A549 (cell line): Measurements from ENCODE around the gene SPOP. TPM values are rescaled to one million over a fixed set of nuclear protein-coding genes. Genes with fewer than 3 reads are reported as not detected.
A peak's percentile ranks its signal among the peaks of the same experiment; 100 is the strongest.

Experiments
- ATAC-seq, 2 experiments: fragments of 200-7000 bp in 1 of 2; fragments of >200 bp in 1 of 2; cut with Nextera tagmentation in 1 of 2; cut with Tn5 transposase in 1 of 2; 3 replicates each; pipeline versions ENCODE4 v1.8.0 to v1.9.1; 2018 to 2020; ENCODE audit warnings: mild to moderate bottlenecking in 1 of 2, moderate library complexity in 1 of 2
- CTCF ChIA-PET: fragments of 300-600 bp; sonication (Branson Sonifier 250); formaldehyde crosslinking; extraction: SDS; loops from one replicate; lab custom pipeline; 2021; ENCODE audit warnings: antibody characterized with exemption, inconsistent platforms; lab: Yijun Ruan, JAX
- POLR2A ChIA-PET: fragments of 350-600 bp; formaldehyde crosslinking; extraction: SDS; loops from one replicate; lab custom pipeline; 2021; ENCODE audit warnings: antibody characterized with exemption, inconsistent platforms; lab: Yijun Ruan, JAX
- DNase-seq, 2 experiments: peaks; one replicate each; pipeline versions ENCODE4 v3.0.0 to v3.0.0-alpha.2; 2011 to 2016; ENCODE audit warnings: low read depth in 1 of 2, low spot score in 1 of 2
- FAIRE-seq: peaks from 2 replicates; lab custom pipeline; 2011; peaks lifted over from hg19 to GRCh38; lab: Jason Lieb, UNC
- H3K27ac ChIP-seq, 2 experiments: fragments of >200 bp; sonication (Bioruptor Twin); formaldehyde crosslinking; 3 replicates each; pipeline ENCODE4 v1.5.1; 2016 to 2017
- H3K4me1 ChIP-seq: fragments of >200 bp; sonication (Bioruptor Twin); formaldehyde crosslinking; 3 replicates; pipeline ENCODE4 v1.6.1; 2016
- H3K4me2 ChIP-seq: fragments of >200 bp; sonication (Bioruptor Twin); formaldehyde crosslinking; 3 replicates; pipeline ENCODE4 v1.6.1; 2016
- H3K4me3 ChIP-seq: fragments of >200 bp; sonication (Bioruptor Twin); formaldehyde crosslinking; 3 replicates; pipeline ENCODE4 v1.5.1; 2016
- H3K9me3 ChIP-seq: fragments of >200 bp; sonication (Bioruptor Twin); formaldehyde crosslinking; 3 replicates; pipeline ENCODE4 v1.6.1; 2016
- BCL3 ChIP-seq: fragments of >200 bp; sonication (Bioruptor Twin); formaldehyde crosslinking; IDR thresholded peaks from 3 replicates; pipeline ENCODE4 v1.6.1; 2016
- BHLHE40 ChIP-seq: IDR thresholded peaks from 2 replicates; pipeline ENCODE4 v1.6.1; 2012; ENCODE audit warnings: low read depth, low read length, inconsistent platforms
- CEBPB ChIP-seq, 2 experiments: fragments of >200 bp in 1 of 2; sonication (Bioruptor Twin) in 1 of 2; formaldehyde crosslinking in 1 of 2; IDR thresholded peaks; 2 replicates each; pipeline ENCODE4 v1.6.1; 2012 to 2016
- CTCF ChIP-seq: fragments of >200 bp; sonication (Bioruptor Twin); formaldehyde crosslinking; IDR thresholded peaks from 3 replicates; pipeline ENCODE4 v1.5.1; 2016
- EP300 ChIP-seq, 2 experiments: fragments of >200 bp; sonication (Bioruptor Twin); formaldehyde crosslinking; IDR thresholded peaks; 2 replicates in 1 of 2; 3 replicates in 1 of 2; pipeline ENCODE4 v1.6.1; 2016 to 2017
- HES2 ChIP-seq: fragments of >200 bp; sonication (Bioruptor Twin); formaldehyde crosslinking; IDR thresholded peaks from 2 replicates; pipeline ENCODE4 v1.6.1; 2016
- JUN ChIP-seq, 2 experiments: fragments of >200 bp; sonication (Bioruptor Twin); formaldehyde crosslinking; IDR thresholded peaks; 2 replicates in 1 of 2; 3 replicates in 1 of 2; pipeline ENCODE4 v1.6.1; 2016 to 2017
- JUNB ChIP-seq: fragments of >200 bp; sonication (Bioruptor Twin); formaldehyde crosslinking; IDR thresholded peaks from 2 replicates; pipeline ENCODE4 v1.6.1; 2016
- KDM5A ChIP-seq: fragments of 200-600 bp; sonication (generic); IDR thresholded peaks from 2 replicates; pipeline ENCODE4 v1.6.1; 2016; ENCODE audit warnings: antibody characterized with exemption, mild to moderate bottlenecking
- MAX ChIP-seq: IDR thresholded peaks from 2 replicates; pipeline ENCODE4 v1.6.1; 2012
- MYC ChIP-seq: IDR thresholded peaks from 2 replicates; pipeline ENCODE4 v1.6.1; 2012; ENCODE audit warnings: mild to moderate bottlenecking, inconsistent platforms, low read length, improper control_type of control experiment, borderline replicate concordance
- NFE2L2 ChIP-seq: fragments of 150-350 bp; conservative IDR thresholded peaks from 2 replicates; pipeline ENCODE4 v1.6.1; 2014; ENCODE audit warnings: low read length
- NPAS2 ChIP-seq: fragments of 250-450 bp; sonication (Bioruptor Pico); IDR thresholded peaks from 2 replicates; pipeline ENCODE4 v1.8.0; 2022; ENCODE audit warnings: mild to moderate bottlenecking, moderate library complexity, borderline replicate concordance
- PHF8 ChIP-seq: fragments of 200-600 bp; sonication (generic); IDR thresholded peaks from 2 replicates; pipeline ENCODE4 v1.6.1; 2016; ENCODE audit warnings: low read depth, mild to moderate bottlenecking, antibody characterized with exemption, moderate library complexity, borderline replicate concordance
- RAD21 ChIP-seq, 2 experiments: fragments of >200 bp in 1 of 2; sonication (Bioruptor Twin) in 1 of 2; formaldehyde crosslinking in 1 of 2; IDR thresholded peaks in 1 of 2; conservative IDR thresholded peaks in 1 of 2; 2 replicates in 1 of 2; 3 replicates in 1 of 2; pipeline ENCODE4 v1.6.1; 2012 to 2018; ENCODE audit warnings: inconsistent platforms in 1 of 2
- RCOR1 ChIP-seq: fragments of 150-350 bp; IDR thresholded peaks from 2 replicates; pipeline ENCODE4 v1.6.1; 2014; ENCODE audit warnings: antibody characterized with exemption, low read length, low read depth
- REST ChIP-seq: fragments of 200-600 bp; sonication (generic); IDR thresholded peaks from 2 replicates; pipeline ENCODE4 v1.6.1; 2016; ENCODE audit warnings: antibody characterized with exemption, mild to moderate bottlenecking, moderate library complexity
- RNF2 ChIP-seq: fragments of 200-600 bp; sonication (generic); IDR thresholded peaks from 2 replicates; pipeline ENCODE4 v1.6.1; 2016; ENCODE audit warnings: low read depth, mild to moderate bottlenecking, antibody characterized with exemption, moderate library complexity, borderline replicate concordance
- SMC3 ChIP-seq: fragments of >200 bp; sonication (Bioruptor Twin); formaldehyde crosslinking; IDR thresholded peaks from 3 replicates; pipeline ENCODE4 v1.6.1; 2018; ENCODE audit warnings: inconsistent platforms
- SREBF2 ChIP-seq: fragments of 450-650 bp; IDR thresholded peaks from 2 replicates; pipeline ENCODE4 v1.6.1; 2014; ENCODE audit warnings: mild to moderate bottlenecking, moderate library complexity
- TFCP2L1 ChIP-seq: fragments of 250-450 bp; sonication (Bioruptor Pico); IDR thresholded peaks from 2 replicates; pipeline ENCODE4 v1.5.0; 2021; ENCODE audit warnings: mild to moderate bottlenecking
- TP53 ChIP-seq: fragments of 250-450 bp; sonication (Bioruptor Pico); IDR thresholded peaks from 2 replicates; pipeline ENCODE4 v1.5.0; 2021; ENCODE audit warnings: mild to moderate bottlenecking, moderate library complexity
- WGBS: methylation state at CpG from one replicate; pipeline ENCODE4 v1.1.6; 2017; ENCODE audit errors: missing lambda C conversion rate; 5-methylcytosine and 5-hydroxymethylcytosine counted together
- polyA plus RNA-seq, 4 experiments: library from polyadenylated mRNA; depleted of rRNA in 3 of 4; stranded (reverse); fragments of >200 nt; fragmentation: RNase III in 1 of 4; extraction: RNeasy Plus Mini Kit Qiagen cat#74134 plus additional on column Dnase treatment in 1 of 4; gene quantifications; 2 replicates in 3 of 4; 3 replicates in 1 of 4; pipeline ENCODE4 v1.2.3, GENCODE V29; 2011 to 2017

Gene SPOP
- polyA plus RNA-seq, 2 of the 4 experiments (the other 2 are of a cell fraction), result 49.5 to 57.2 TPM

GRCh38 chr17:49567871-49568694 is 109.8 kb downstream of the SPOP start:
- POLR2A ChIA-PET, result interaction anchor here (0.6 to 1.0 kb wide), 3 partner anchors 109 to 140 kb away, joined by 3 to 10 read pairs (median 6); partner anchors contain the start of gene SLC35B1
- WGBS, result 2% methylated on average over 42 of the region's 42 CpGs
- Histone ChIP-seq H3K4me2 (peak overlapping the region; percentile 79), H3K4me3 (peak overlapping the region; percentile 48), H3K27ac (peak overlapping the region; percentile 61 to 82; a peak in 5 of 6 replicates), H3K4me1 (no peaks in the 10 kb centered on the region; the same call in 2 of the 3 replicates), H3K9me3 (no peaks in the 10 kb centered on the region)
- CTCF ChIA-PET, result interaction anchor here (0.6 to 40.8 kb wide), 102 partner anchors 13 to 447 kb away, joined by 3 to 2008 read pairs (median 4); partner anchors contain the start of genes DLX3, NGFR, PHB1 and SLC35B1
- DNase-seq (peak; percentile 78 to 92), FAIRE-seq (peak; percentile 13), ATAC-seq (peak; percentile 63 to 84)
- TF ChIP-seq SREBF2 (no peak), TFCP2L1 (no peak), KDM5A (no peak), BHLHE40 (no peak), TP53 (no peak), BCL3 (no peak), JUNB (no peak), MAX (peak; percentile 69), SMC3 (peak; percentile 95), RAD21 (conservative IDR thresholded peaks at IDR 0.05 in 1 of 2, IDR thresholded peaks at IDR 0.05 in 1 of 2) (peak; percentile 99), EP300 (IDR thresholded peaks at IDR 0.05) (no peak), JUN (IDR thresholded peaks at IDR 0.05) (peak in 1 of 2 experiments; percentile 46; a peak in 1 of 5 replicates), CTCF (peak; percentile 97)

GRCh38 chr17:49567104-49567521 is 110.8 kb downstream of the SPOP start:
- CTCF ChIA-PET, result interaction anchor here (0.6 to 40.8 kb wide), 89 partner anchors 12 to 448 kb away, joined by 3 to 2008 read pairs (median 4); partner anchors contain the start of genes DLX3, PHB1, SLC35B1 and TAC4
- POLR2A ChIA-PET, result interaction anchor here (0.6 to 1.0 kb wide), 2 partner anchors 110 to 141 kb away, joined by 6 to 10 read pairs; partner anchors contain the start of gene SLC35B1
- ATAC-seq, result no peak
- WGBS, result 27% methylated on average over 6 of the region's 9 CpGs
- TF ChIP-seq MYC, result no peak
- no peak overlapping the region for H3K4me3 ChIP-seq
- no peak for FAIRE-seq
- no peak for DNase-seq
- H3K9me3 ChIP-seq, result no peaks in the 10 kb centered on the region
- no peaks in the 10 kb centered on the region; the same call in 2 of the 3 replicates for H3K4me1 ChIP-seq
- no peak overlapping the region for H3K4me2 ChIP-seq
- no peak overlapping the region; a peak in 1 of 6 replicates for H3K27ac ChIP-seq

- no peak overlapping the region for H3K4me2 ChIP-seq
- ChIA-PET CTCF (interaction anchor here (1.0 to 40.8 kb wide), 17 partner anchors 9 to 431 kb away, joined by 3 to 2008 read pairs (median 7); partner anchors contain the start of genes DLX3, NXPH3, PHB1 and SLC35B1), POLR2A (no interaction called here)
These were observed 111.2 kb downstream of the SPOP start for GRCh38 chr17:49566668-49567071.

More at GRCh38 chr17:49566668-49567071, 111.2 kb downstream of the SPOP start:
- FAIRE-seq, result no peak
- no peak overlapping the region; a peak in 1 of 6 replicates for H3K27ac ChIP-seq
- no peak overlapping the region for H3K4me3 ChIP-seq
- H3K4me1 ChIP-seq, result no peaks in the 10 kb centered on the region; the same call in 2 of the 3 replicates
- no peaks in the 10 kb centered on the region for H3K9me3 ChIP-seq
- 47% methylated on average over 5 of the region's 5 CpGs for WGBS
- no peak for ATAC-seq
- no peak for TF ChIP-seq REST
- no peak for TF ChIP-seq NFE2L2
- no peak for TF ChIP-seq NPAS2 (CRISPR knock-in tag)
- TF ChIP-seq CEBPB (IDR thresholded peaks at IDR 0.05), result peak; percentile 83 to 95; a peak in 3 of 4 replicates
- no peak for TF ChIP-seq RCOR1
- no peak for TF ChIP-seq PHF8
- no peak for TF ChIP-seq RAD21 (conservative IDR thresholded peaks at IDR 0.05 in 1 of 2, IDR thresholded peaks at IDR 0.05 in 1 of 2)
- TF ChIP-seq HES2, result no peak
- TF ChIP-seq RNF2, result no peak
- no peak for DNase-seq
